ENCODE data around the gene LUZP1.

GRCh38 chr1:23156940-23157339, 11.7 kb downstream of the LUZP1 start:
- no peak for TF ChIP-seq CTCF (IDR thresholded peaks at IDR 0.05)
- TF ChIP-seq POLR2A (IDR thresholded peaks at IDR 0.05): no peak
